Endothelial cell of umbilical vein (primary cell): Measurements from ENCODE around the gene PREP. TPM values are rescaled to one million over a fixed set of nuclear protein-coding genes. Genes with fewer than 3 reads are reported as not detected.

Source experiments
- BruUV-seq: library from RNA; stranded (reverse); fragments of 400-500 nt; replicated peaks from 2 replicates; lab custom pipeline; 2021; lab: Mats Ljungman, UMichigan
- CTCF ChIA-PET: fragments of 300-600, 350-600 bp; sonication (Branson Sonifier 250); formaldehyde crosslinking; loops from one replicate; lab custom pipeline; 2021; ENCODE audit warnings: antibody characterized with exemption, inconsistent platforms; lab: Charles Lee
- POLR2A ChIA-PET: fragments of 300-600, 350-600 bp; sonication (Branson Sonifier 250); formaldehyde crosslinking; loops from one replicate; lab custom pipeline; 2021; ENCODE audit warnings: antibody characterized with exemption, inconsistent platforms; lab: Charles Lee
- DNase-seq: peaks from one replicate; pipeline ENCODE4 v3.0.0-alpha.2; 2011; ENCODE audit warnings: low read depth, low spot score
- FAIRE-seq: peaks from 2 replicates; lab custom pipeline; 2011; peaks lifted over from hg19 to GRCh38; lab: Jason Lieb, UNC
- H2AFZ ChIP-seq: 2 replicates; pipeline ENCODE4 v1.6.0; 2012; ENCODE audit warnings: low read depth, low read length, control low read depth, inconsistent platforms
- H3K27ac ChIP-seq: 2 replicates; pipeline ENCODE4 v1.5.1; 2011; ENCODE audit warnings: low read depth, mild to moderate bottlenecking, control low read depth, low read length, moderate library complexity; ENCODE audit not compliant: insufficient read depth
- H3K27me3 ChIP-seq, 2 experiments: 2 replicates each; pipeline versions ENCODE4 v1.6.0 to v1.6.1; 2011; ENCODE audit warnings: low read length in 2 of 2, mixed read lengths in 1 of 2; ENCODE audit not compliant: control insufficient read depth in 2 of 2, insufficient read depth in 2 of 2
- H3K36me3 ChIP-seq, 2 experiments: 2 replicates in 1 of 2; 3 replicates in 1 of 2; pipeline ENCODE4 v1.5.1; 2011; ENCODE audit warnings: low read length in 2 of 2, mild to moderate bottlenecking in 1 of 2, moderate library complexity in 1 of 2; ENCODE audit not compliant: control insufficient read depth in 2 of 2, insufficient read depth in 2 of 2; ENCODE audit errors: extremely low read depth in 1 of 2
- H3K4me1 ChIP-seq: 3 replicates; pipeline ENCODE4 v1.5.1; 2011; ENCODE audit warnings: mild to moderate bottlenecking, low read length; ENCODE audit not compliant: control insufficient read depth, insufficient read depth; ENCODE audit errors: extremely low read depth
- H3K4me2 ChIP-seq: 2 replicates; pipeline ENCODE4 v1.6.1; 2011; ENCODE audit warnings: low read length, control low read depth, mixed read lengths; ENCODE audit not compliant: insufficient read depth
- H3K4me3 ChIP-seq, 3 experiments: fragments of 200-600 bp in 1 of 3; sonication (generic), shearing (Covaris generic) in 1 of 3; replicated peaks in 1 of 3; 2 replicates each; pipeline ENCODE4 v1.5.1; 2011 to 2016; ENCODE audit warnings: control low read depth in 3 of 3, low read length in 3 of 3, mild to moderate bottlenecking in 2 of 3, inconsistent platforms in 1 of 3, low read depth in 1 of 3, moderate library complexity in 1 of 3; ENCODE audit not compliant: insufficient read depth in 1 of 3
- H3K79me2 ChIP-seq: 2 replicates; pipeline ENCODE4 v1.6.0; 2012; ENCODE audit warnings: low read length, inconsistent platforms; ENCODE audit not compliant: control insufficient read depth, insufficient read depth
- H3K9ac ChIP-seq: replicated peaks from 2 replicates; pipeline ENCODE3; 2011; ENCODE audit warnings: low read length, control low read depth; ENCODE audit not compliant: insufficient read depth; ENCODE audit errors: extremely low read depth
- H3K9me1 ChIP-seq: replicated peaks from 3 replicates; pipeline ENCODE4 v1.6.0; 2011; ENCODE audit warnings: mild to moderate bottlenecking, low read length; ENCODE audit not compliant: control insufficient read depth, insufficient read depth; ENCODE audit errors: extremely low read depth
- H3K9me3 ChIP-seq: replicated peaks from 2 replicates; pipeline ENCODE4 v1.5.1; 2012; ENCODE audit warnings: low read length, inconsistent platforms; ENCODE audit not compliant: control insufficient read depth, insufficient read depth
- H4K20me1 ChIP-seq: replicated peaks from 2 replicates; pipeline ENCODE3; 2011; ENCODE audit warnings: mild to moderate bottlenecking, low read length; ENCODE audit not compliant: control insufficient read depth, insufficient read depth; ENCODE audit errors: extremely low read depth
- CTCF ChIP-seq, 2 donors: IDR thresholded peaks; 1 replicate in 1 of 2; 2 replicates in 1 of 2; pipeline ENCODE4 v1.5.1; 2011; ENCODE audit warnings: low read length in 2 of 2, mild to moderate bottlenecking in 2 of 2, moderate library complexity in 2 of 2, control low read depth in 1 of 2, inconsistent platforms in 1 of 2, low read depth in 1 of 2; ENCODE audit not compliant: insufficient read depth in 1 of 2; ENCODE audit errors: extremely low read depth in 1 of 2
- EZH2 ChIP-seq: IDR thresholded peaks from 2 replicates; pipeline ENCODE4 v1.6.1; 2012; ENCODE audit warnings: borderline replicate concordance, low read depth, mild to moderate bottlenecking, moderate library complexity, low read length, inconsistent platforms; ENCODE audit not compliant: severe bottlenecking
- FOS ChIP-seq: IDR thresholded peaks from 2 replicates; pipeline ENCODE4 v1.6.1; 2011; ENCODE audit warnings: mild to moderate bottlenecking, low read length, moderate library complexity, borderline replicate concordance; ENCODE audit not compliant: insufficient read depth
- GATA2 ChIP-seq: IDR thresholded peaks from 2 replicates; pipeline ENCODE4 v1.7.0; 2011; ENCODE audit warnings: low read depth, mild to moderate bottlenecking, moderate library complexity, mixed read lengths, low read length; ENCODE audit not compliant: insufficient read length, insufficient read depth
- JUN ChIP-seq: IDR thresholded peaks from 2 replicates; pipeline ENCODE4 v1.6.1; 2011; ENCODE audit warnings: borderline replicate concordance, low read depth; ENCODE audit not compliant: insufficient read length, insufficient read depth
- MAX ChIP-seq: IDR thresholded peaks from 2 replicates; pipeline ENCODE4 v1.6.1; 2011; ENCODE audit not compliant: insufficient read depth, insufficient read length
- MYC ChIP-seq: IDR thresholded peaks from one replicate; pipeline ENCODE4 v1.6.1; 2011; ENCODE audit warnings: mild to moderate bottlenecking, low read depth, low read length
- POLR2A ChIP-seq: IDR thresholded peaks from 2 replicates; pipeline ENCODE4 v1.6.1; 2012; ENCODE audit warnings: low read depth, mild to moderate bottlenecking, control low read depth, low read length
- POLR2AphosphoS5 ChIP-seq: IDR thresholded peaks from 2 replicates; pipeline ENCODE4 v1.6.1; 2012; ENCODE audit warnings: low read depth, mild to moderate bottlenecking, control low read depth, low read length, moderate library complexity; ENCODE audit not compliant: insufficient read depth
- dilution Hi-C: fragments of 300-500 bp; cut with MboI; formaldehyde crosslinking; loops from one replicate; pipeline ENCODE4 v1.15.0; 2019; ENCODE audit warnings: low sequenced_read_pairs; ENCODE audit not compliant: extremely low pct_ligation_motif_present
- intact Hi-C: fragments of 100-400 bp; cut with micrococcal nuclease; formaldehyde crosslinking; loops from one replicate; pipeline ENCODE4 v1.10.0; 2022
- polyA plus RNA-seq, 4 experiments: library from polyadenylated mRNA; depleted of rRNA in 3 of 4; stranded (reverse) in 3 of 4; unstranded in 1 of 4; fragments of >200 nt; gene quantifications; 2 replicates each; pipeline versions ENCODE4 v1.2.1 to v1.2.3, GENCODE V29; 2011 to 2012; ENCODE audit warnings: missing spikeins in 1 of 4
- total RNA-seq: library from RNA; stranded (reverse); gene quantifications from 2 replicates; pipeline ENCODE4 v1.2.3, GENCODE V29; 2021

PREP gene
- total and polyA plus RNA-seq, 2 donors (not counting 3 experiments of a cell fraction or from before 2014, with no cell fraction given): 17.2 to 37.7 TPM

GRCh38 chr6:105275542-105275941, 127.3 kb downstream of the PREP start:
- POLR2A ChIA-PET: no interaction called here
- dilution Hi-C loops: loop anchor here (25.0 kb wide), 1 partner anchor 163 kb away; no protein-coding TSS in a partner anchor
- TF ChIP-seq MYC: no peak
- no peak for TF ChIP-seq MAX
- TF ChIP-seq FOS: no peak
- TF ChIP-seq GATA2: no peak
- TF ChIP-seq POLR2A: no peak
- no peak for TF ChIP-seq JUN
- no peak for TF ChIP-seq CTCF (IDR thresholded peaks at IDR 0.05; ENCODE audit: extremely low read depth in 1 of 2, insufficient read depth in 1 of 2, low read depth in 1 of 2, low read length in 2 of 2)
- TF ChIP-seq POLR2AphosphoS5: no peak
- no peak for TF ChIP-seq EZH2

More at GRCh38 chr6:105275542-105275941, 127.3 kb downstream of the PREP start:
- H3K9me1 ChIP-seq: no peaks in the 10 kb centered on the region
- intact Hi-C loops: loop anchor here (5.0 kb wide), 1 partner anchor 127 kb away; the partner anchor contains the start of gene PREP
- H3K36me3 ChIP-seq: peaks cover 4 to 9% of the 10 kb centered on the region in 2 experiments
- H2AFZ ChIP-seq: no peak overlapping the region
- DNase-seq (no peak), FAIRE-seq (no peak)
- no peaks in the 10 kb centered on the region for H3K27me3 ChIP-seq
- no peaks in the 10 kb centered on the region for H3K79me2 ChIP-seq
- H3K27ac ChIP-seq: no peak overlapping the region
- H3K4me3 ChIP-seq: no peak overlapping the region
- no peak overlapping the region for H3K9ac ChIP-seq
- no peaks in the 10 kb centered on the region for H4K20me1 ChIP-seq
- BruUV-seq: no TSS peak
- no peaks in the 10 kb centered on the region for H3K4me1 ChIP-seq
- CTCF ChIA-PET: no interaction called here
- no peak overlapping the region for H3K4me2 ChIP-seq
- H3K9me3 ChIP-seq: no peaks in the 10 kb centered on the region
